ENCODE measurements around the gene MTMR11. TPM values are rescaled to one million over a fixed set of nuclear protein-coding genes. Genes with fewer than 3 reads are reported as not detected.

The MTMR11 gene
- total and polyA plus RNA-seq, 12 donors, result 0.95 to 5.3 (median 2.5) TPM

DNA sequence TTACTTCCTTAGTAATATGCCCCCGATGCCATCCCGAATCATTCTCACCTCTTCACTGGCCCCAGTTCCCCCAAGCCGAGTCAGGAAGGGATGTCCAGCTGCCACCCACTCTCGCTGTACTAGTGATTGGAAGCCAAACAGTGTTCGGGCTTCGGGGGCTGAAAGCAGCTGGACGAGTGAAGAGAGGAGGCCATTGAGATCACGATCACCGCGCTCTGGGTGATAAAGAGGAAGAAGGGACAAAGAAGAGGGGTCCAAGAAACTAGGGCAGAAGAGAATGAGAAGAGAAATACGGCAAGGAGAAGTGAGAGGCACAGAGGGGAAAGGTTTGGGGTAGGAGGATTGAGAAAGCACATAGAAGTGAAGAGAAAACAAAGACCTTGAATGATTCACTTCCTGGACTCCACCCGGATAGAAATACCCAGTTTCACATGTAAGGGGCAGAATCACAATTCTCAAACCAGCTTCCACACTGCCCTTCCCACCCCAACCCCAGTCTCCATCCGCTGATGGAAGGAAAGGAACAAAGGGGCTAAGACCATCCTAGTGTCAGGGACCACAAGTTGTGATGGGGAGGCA, 5.4 kb downstream of the MTMR11 start:
- Histone ChIP-seq H3K4me3 (no peak overlapping the region), H3K4me1 (peaks cover 3 to 38% (median 21%) of the 10 kb centered on the region in 9 donors), H3K36me3 (peaks cover 0 to 37% (median 4%) of the 10 kb centered on the region in 9 donors), H3K9me3 (no peaks in the 10 kb centered on the region), H3K27ac (no peak overlapping the region), H3K27me3 (no peaks in the 10 kb centered on the region)
- intact Hi-C loops (cut with DNase I), result loop anchor here in 1 of 10 donors (5.0 kb wide), 1 partner anchor 34 kb away; the partner anchor contains the start of gene BOLA1
- WGBS, 2 donors, result 85 to 89% methylated on average over 13 of the region's 13 CpGs
- ATAC-seq (no peak), DNase-seq (no peak)
- TF ChIP-seq CTCF (IDR thresholded peaks at IDR 0.05), result no peak

- intact Hi-C loops (cut with DNase I), result loop anchor here in 3 of 10 donors (5.0 kb wide), 2 partner anchors 33 to 38 kb away; partner anchors contain the start of gene BOLA1 (in 1 of the 3)
- DNase-seq (no peak), ATAC-seq (no peak)
- TF ChIP-seq CTCF (IDR thresholded peaks at IDR 0.05), result no peak
- Histone ChIP-seq H3K36me3 (peaks cover 0 to 52% (median 16%) of the 10 kb centered on the region in 9 donors), H3K4me1 (peaks cover 5 to 50% (median 30%) of the 10 kb centered on the region in 9 donors), H3K27me3 (no peaks in the 10 kb centered on the region), H3K27ac (peak overlapping the region in 1 of 10 donors; percentile 8), H3K4me3 (no peak overlapping the region), H3K9me3 (no peaks in the 10 kb centered on the region)
- WGBS, 2 donors, result 76 to 91% methylated on average over 2 of the region's 2 CpGs
Observed at GRCh38 chr1:149929856-149930255, 6.8 kb downstream of the MTMR11 start.

- intact Hi-C loops (cut with DNase I), result loop anchor here in 2 of 10 donors (5.0 kb wide), 1 partner anchor 36 kb away; no protein-coding TSS in a partner anchor
- H3K36me3 ChIP-seq, result peaks cover 0 to 64% (median 31%) of the 10 kb centered on the region in 9 donors
- peak overlapping the region; percentile 91 to 98 (median 96) for H3K27ac ChIP-seq
- H3K9me3 ChIP-seq, result no peaks in the 10 kb centered on the region
- ATAC-seq (no peak), DNase-seq (no peak)
- H3K27me3 ChIP-seq, result no peaks in the 10 kb centered on the region
- H3K4me1 ChIP-seq, result peaks cover 5 to 51% (median 33%) of the 10 kb centered on the region in 9 donors
- WGBS, 2 donors, result 6% methylated on average over 1 of the region's 1 CpG
- H3K4me3 ChIP-seq, result peak overlapping the region; percentile 69 to 98 (median 88)
- TF ChIP-seq CTCF (IDR thresholded peaks at IDR 0.05), result no peak
Observed at GRCh38 chr1:149928401-149928724, 8.3 kb downstream of the MTMR11 start.

- WGBS, 2 donors, result 0% methylated on average over 47 of the region's 47 CpGs
- DNase-seq (peak; percentile 95 to 97), ATAC-seq (peak; percentile 97 to 100 (median 99))
- TF ChIP-seq CTCF (IDR thresholded peaks at IDR 0.05), result peak in 2 of 9 donors; percentile 24 to 29
- Histone ChIP-seq H3K36me3 (peaks cover 0 to 67% (median 37%) of the 10 kb centered on the region in 9 donors), H3K9me3 (no peaks in the 10 kb centered on the region), H3K4me1 (peaks cover 5 to 51% (median 33%) of the 10 kb centered on the region in 9 donors), H3K27me3 (no peaks in the 10 kb centered on the region), H3K27ac (peak within 1 kb of the TSS; percentile 91 to 98 (median 96)), H3K4me3 (peak within 1 kb of the TSS; percentile 69 to 98 (median 88))
- intact Hi-C loops (cut with DNase I), result loop anchor here in 3 of 10 donors (2.0 to 5.0 kb wide), 2 partner anchors 35 to 39 kb away; no protein-coding TSS in a partner anchor
Observed at GRCh38 chr1:149927563-149928400, 8.9 kb downstream of the MTMR11 start, which contains the start of gene SF3B4. Gene SF3B4 (minus strand): TSS chr1:149927803. CDS start chr1:149927759, 44 bp downstream.
